Testis (tissue), 2 donors: Measurements from ENCODE around the gene ECT2.

Experiments
- POLR2A ChIP-seq: fragments of 450-650 bp; IDR thresholded peaks from one replicate; pipeline ENCODE4 v1.6.1; 2017; ENCODE audit warnings: antibody characterized with exemption, mild to moderate bottlenecking, moderate library complexity
- TF ChIP-seq, protein P1 (sequence below), 3 experiments: fragments of 450-650 bp in 2 of 3; fragments of 200-600 bp in 1 of 3; sonication (generic) in 1 of 3; IDR thresholded peaks; one replicate each; pipeline ENCODE4 v1.5.1; 2016 to 2019; ENCODE audit warnings: antibody characterized with exemption in 3 of 3, mild to moderate bottlenecking in 2 of 3, moderate library complexity in 1 of 3

GRCh38 chr3:172787746-172788145, 37.2 kb downstream of the ECT2 start:
- TF ChIP-seq, protein P1, sequence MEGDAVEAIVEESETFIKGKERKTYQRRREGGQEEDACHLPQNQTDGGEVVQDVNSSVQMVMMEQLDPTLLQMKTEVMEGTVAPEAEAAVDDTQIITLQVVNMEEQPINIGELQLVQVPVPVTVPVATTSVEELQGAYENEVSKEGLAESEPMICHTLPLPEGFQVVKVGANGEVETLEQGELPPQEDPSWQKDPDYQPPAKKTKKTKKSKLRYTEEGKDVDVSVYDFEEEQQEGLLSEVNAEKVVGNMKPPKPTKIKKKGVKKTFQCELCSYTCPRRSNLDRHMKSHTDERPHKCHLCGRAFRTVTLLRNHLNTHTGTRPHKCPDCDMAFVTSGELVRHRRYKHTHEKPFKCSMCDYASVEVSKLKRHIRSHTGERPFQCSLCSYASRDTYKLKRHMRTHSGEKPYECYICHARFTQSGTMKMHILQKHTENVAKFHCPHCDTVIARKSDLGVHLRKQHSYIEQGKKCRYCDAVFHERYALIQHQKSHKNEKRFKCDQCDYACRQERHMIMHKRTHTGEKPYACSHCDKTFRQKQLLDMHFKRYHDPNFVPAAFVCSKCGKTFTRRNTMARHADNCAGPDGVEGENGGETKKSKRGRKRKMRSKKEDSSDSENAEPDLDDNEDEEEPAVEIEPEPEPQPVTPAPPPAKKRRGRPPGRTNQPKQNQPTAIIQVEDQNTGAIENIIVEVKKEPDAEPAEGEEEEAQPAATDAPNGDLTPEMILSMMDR (IDR thresholded peaks at IDR 0.05), result no peak
- no peak for TF ChIP-seq POLR2A
